Endothelial cell of umbilical vein (primary cell): ENCODE data around the gene KITLG. TPM values are rescaled to one million over a fixed set of nuclear protein-coding genes. Genes with fewer than 3 reads are reported as not detected.

Source experiments
- BruUV-seq: library from RNA; stranded (reverse); fragments of 400-500 nt; replicated peaks from 2 replicates; lab custom pipeline; 2021; lab: Mats Ljungman, UMichigan
- CTCF ChIA-PET: fragments of 300-600, 350-600 bp; sonication (Branson Sonifier 250); formaldehyde crosslinking; loops from one replicate; lab custom pipeline; 2021; ENCODE audit warnings: antibody characterized with exemption, inconsistent platforms; lab: Charles Lee
- POLR2A ChIA-PET: fragments of 300-600, 350-600 bp; sonication (Branson Sonifier 250); formaldehyde crosslinking; loops from one replicate; lab custom pipeline; 2021; ENCODE audit warnings: antibody characterized with exemption, inconsistent platforms; lab: Charles Lee
- DNase-seq: peaks from one replicate; pipeline ENCODE4 v3.0.0-alpha.2; 2011; ENCODE audit warnings: low read depth, low spot score
- FAIRE-seq: peaks from 2 replicates; lab custom pipeline; 2011; peaks lifted over from hg19 to GRCh38; lab: Jason Lieb, UNC
- H2AFZ ChIP-seq: 2 replicates; pipeline ENCODE4 v1.6.0; 2012; ENCODE audit warnings: low read depth, low read length, control low read depth, inconsistent platforms
- H3K27ac ChIP-seq: 2 replicates; pipeline ENCODE4 v1.5.1; 2011; ENCODE audit warnings: low read depth, mild to moderate bottlenecking, control low read depth, low read length, moderate library complexity; ENCODE audit not compliant: insufficient read depth
- H3K27me3 ChIP-seq, 2 experiments: 2 replicates each; pipeline versions ENCODE4 v1.6.0 to v1.6.1; 2011; ENCODE audit warnings: low read length in 2 of 2, mixed read lengths in 1 of 2; ENCODE audit not compliant: control insufficient read depth in 2 of 2, insufficient read depth in 2 of 2
- H3K36me3 ChIP-seq, 2 experiments: 2 replicates in 1 of 2; 3 replicates in 1 of 2; pipeline ENCODE4 v1.5.1; 2011; ENCODE audit warnings: low read length in 2 of 2, mild to moderate bottlenecking in 1 of 2, moderate library complexity in 1 of 2; ENCODE audit not compliant: control insufficient read depth in 2 of 2, insufficient read depth in 2 of 2; ENCODE audit errors: extremely low read depth in 1 of 2
- H3K4me1 ChIP-seq: 3 replicates; pipeline ENCODE4 v1.5.1; 2011; ENCODE audit warnings: mild to moderate bottlenecking, low read length; ENCODE audit not compliant: control insufficient read depth, insufficient read depth; ENCODE audit errors: extremely low read depth
- H3K4me2 ChIP-seq: 2 replicates; pipeline ENCODE4 v1.6.1; 2011; ENCODE audit warnings: low read length, control low read depth, mixed read lengths; ENCODE audit not compliant: insufficient read depth
- H3K4me3 ChIP-seq, 3 experiments: fragments of 200-600 bp in 1 of 3; sonication (generic), shearing (Covaris generic) in 1 of 3; replicated peaks in 1 of 3; 2 replicates each; pipeline ENCODE4 v1.5.1; 2011 to 2016; ENCODE audit warnings: control low read depth in 3 of 3, low read length in 3 of 3, mild to moderate bottlenecking in 2 of 3, inconsistent platforms in 1 of 3, low read depth in 1 of 3, moderate library complexity in 1 of 3; ENCODE audit not compliant: insufficient read depth in 1 of 3
- H3K79me2 ChIP-seq: 2 replicates; pipeline ENCODE4 v1.6.0; 2012; ENCODE audit warnings: low read length, inconsistent platforms; ENCODE audit not compliant: control insufficient read depth, insufficient read depth
- H3K9ac ChIP-seq: replicated peaks from 2 replicates; pipeline ENCODE3; 2011; ENCODE audit warnings: low read length, control low read depth; ENCODE audit not compliant: insufficient read depth; ENCODE audit errors: extremely low read depth
- H3K9me1 ChIP-seq: replicated peaks from 3 replicates; pipeline ENCODE4 v1.6.0; 2011; ENCODE audit warnings: mild to moderate bottlenecking, low read length; ENCODE audit not compliant: control insufficient read depth, insufficient read depth; ENCODE audit errors: extremely low read depth
- H3K9me3 ChIP-seq: replicated peaks from 2 replicates; pipeline ENCODE4 v1.5.1; 2012; ENCODE audit warnings: low read length, inconsistent platforms; ENCODE audit not compliant: control insufficient read depth, insufficient read depth
- H4K20me1 ChIP-seq: replicated peaks from 2 replicates; pipeline ENCODE3; 2011; ENCODE audit warnings: mild to moderate bottlenecking, low read length; ENCODE audit not compliant: control insufficient read depth, insufficient read depth; ENCODE audit errors: extremely low read depth
- CTCF ChIP-seq, 2 donors: IDR thresholded peaks; 1 replicate in 1 of 2; 2 replicates in 1 of 2; pipeline ENCODE4 v1.5.1; 2011; ENCODE audit warnings: low read length in 2 of 2, mild to moderate bottlenecking in 2 of 2, moderate library complexity in 2 of 2, control low read depth in 1 of 2, inconsistent platforms in 1 of 2, low read depth in 1 of 2; ENCODE audit not compliant: insufficient read depth in 1 of 2; ENCODE audit errors: extremely low read depth in 1 of 2
- EZH2 ChIP-seq: IDR thresholded peaks from 2 replicates; pipeline ENCODE4 v1.6.1; 2012; ENCODE audit warnings: borderline replicate concordance, low read depth, mild to moderate bottlenecking, moderate library complexity, low read length, inconsistent platforms; ENCODE audit not compliant: severe bottlenecking
- FOS ChIP-seq: IDR thresholded peaks from 2 replicates; pipeline ENCODE4 v1.6.1; 2011; ENCODE audit warnings: mild to moderate bottlenecking, low read length, moderate library complexity, borderline replicate concordance; ENCODE audit not compliant: insufficient read depth
- GATA2 ChIP-seq: IDR thresholded peaks from 2 replicates; pipeline ENCODE4 v1.7.0; 2011; ENCODE audit warnings: low read depth, mild to moderate bottlenecking, moderate library complexity, mixed read lengths, low read length; ENCODE audit not compliant: insufficient read length, insufficient read depth
- JUN ChIP-seq: IDR thresholded peaks from 2 replicates; pipeline ENCODE4 v1.6.1; 2011; ENCODE audit warnings: borderline replicate concordance, low read depth; ENCODE audit not compliant: insufficient read length, insufficient read depth
- MAX ChIP-seq: IDR thresholded peaks from 2 replicates; pipeline ENCODE4 v1.6.1; 2011; ENCODE audit not compliant: insufficient read depth, insufficient read length
- MYC ChIP-seq: IDR thresholded peaks from one replicate; pipeline ENCODE4 v1.6.1; 2011; ENCODE audit warnings: mild to moderate bottlenecking, low read depth, low read length
- POLR2A ChIP-seq: IDR thresholded peaks from 2 replicates; pipeline ENCODE4 v1.6.1; 2012; ENCODE audit warnings: low read depth, mild to moderate bottlenecking, control low read depth, low read length
- POLR2AphosphoS5 ChIP-seq: IDR thresholded peaks from 2 replicates; pipeline ENCODE4 v1.6.1; 2012; ENCODE audit warnings: low read depth, mild to moderate bottlenecking, control low read depth, low read length, moderate library complexity; ENCODE audit not compliant: insufficient read depth
- dilution Hi-C: fragments of 300-500 bp; cut with MboI; formaldehyde crosslinking; loops from one replicate; pipeline ENCODE4 v1.15.0; 2019; ENCODE audit warnings: low sequenced_read_pairs; ENCODE audit not compliant: extremely low pct_ligation_motif_present
- intact Hi-C: fragments of 100-400 bp; cut with micrococcal nuclease; formaldehyde crosslinking; loops from one replicate; pipeline ENCODE4 v1.10.0; 2022
- polyA plus RNA-seq, 4 experiments: library from polyadenylated mRNA; depleted of rRNA in 3 of 4; stranded (reverse) in 3 of 4; unstranded in 1 of 4; fragments of >200 nt; gene quantifications; 2 replicates each; pipeline versions ENCODE4 v1.2.1 to v1.2.3, GENCODE V29; 2011 to 2012; ENCODE audit warnings: missing spikeins in 1 of 4
- total RNA-seq: library from RNA; stranded (reverse); gene quantifications from 2 replicates; pipeline ENCODE4 v1.2.3, GENCODE V29; 2021

The KITLG gene
- total and polyA plus RNA-seq, 2 donors (not counting 3 experiments of a cell fraction or from before 2014, with no cell fraction given): 3.8 to 32.5 TPM

- no peaks in the 10 kb centered on the region for H3K79me2 ChIP-seq
- H4K20me1 ChIP-seq: no peaks in the 10 kb centered on the region
- intact Hi-C loops: no loop called here
- DNase-seq (no peak), FAIRE-seq (no peak)
- no peak for TF ChIP-seq POLR2AphosphoS5
- no peak for TF ChIP-seq EZH2
- no peak for TF ChIP-seq JUN
- no peak for TF ChIP-seq GATA2
- no peak for TF ChIP-seq POLR2A
- no peak for TF ChIP-seq MYC
- no peak for TF ChIP-seq CTCF (IDR thresholded peaks at IDR 0.05; ENCODE audit: extremely low read depth in 1 of 2, insufficient read depth in 1 of 2, low read depth in 1 of 2, low read length in 2 of 2)
- no peak for TF ChIP-seq MAX
- no peak for TF ChIP-seq FOS
- H3K27ac ChIP-seq: no peak overlapping the region
- POLR2A ChIA-PET: no interaction called here
- H3K9me1 ChIP-seq: no peaks in the 10 kb centered on the region
- H3K9ac ChIP-seq: no peak overlapping the region
- no peaks in the 10 kb centered on the region for H3K36me3 ChIP-seq
- H3K27me3 ChIP-seq: no peaks in the 10 kb centered on the region
- no peak overlapping the region for H3K4me3 ChIP-seq
- H3K4me1 ChIP-seq: no peaks in the 10 kb centered on the region
- H3K4me2 ChIP-seq: no peak overlapping the region
- no peaks in the 10 kb centered on the region for H3K9me3 ChIP-seq
- dilution Hi-C loops: no loop called here
- no TSS peak for BruUV-seq
- H2AFZ ChIP-seq: no peak overlapping the region
- CTCF ChIA-PET: interaction anchor here (1.1 kb wide), 1 partner anchor 11 kb away, joined by 4 read pairs; no protein-coding TSS in a partner anchor
Measured at GRCh38 chr12:88590851-88591250, 10.6 kb upstream of the KITLG start.
